PC-3 (cell line): ENCODE data around the gene PRLR. TPM values are rescaled to one million over a fixed set of nuclear protein-coding genes. Genes with fewer than 3 reads are reported as not detected.

Experiments
- ATAC-seq: fragments of 200-7000 bp; cut with Tn5 transposase; 2 replicates; pipeline ENCODE4 v1.9.1; 2020; ENCODE audit warnings: mild to moderate bottlenecking, moderate library complexity
- BruUV-seq: library from RNA; stranded (reverse); fragments of 400-500 nt; replicated peaks from 2 replicates; lab custom pipeline; 2021; lab: Mats Ljungman, UMichigan
- CTCF ChIA-PET: fragments of 300-600 bp; sonication (Branson Sonifier 250); formaldehyde crosslinking; loops from one replicate; lab custom pipeline; 2022; ENCODE audit warnings: antibody characterized with exemption; lab: Charles Lee
- POLR2A ChIA-PET: fragments of 300-600 bp; sonication (Branson Sonifier 250); formaldehyde crosslinking; loops from one replicate; lab custom pipeline; 2022; ENCODE audit warnings: antibody characterized with exemption; ENCODE audit not compliant: unreplicated experiment; lab: Charles Lee
- DNase-seq: peaks from one replicate; pipeline ENCODE4 v3.0.0-alpha.2; 2015
- H2AFZ ChIP-seq: fragments of 300-600 bp; sonication (generic); 2 replicates; pipeline ENCODE4 v1.6.0; 2016; ENCODE audit warnings: antibody characterized with exemption, low read length
- H3F3A ChIP-seq: fragments of 300-600 bp; sonication (generic); one replicate; pipeline ENCODE4 v1.6.0; 2017; ENCODE audit warnings: antibody characterized with exemption, low read length, control low read depth, mild to moderate bottlenecking; ENCODE audit not compliant: unreplicated experiment
- H3K27ac ChIP-seq: fragments of 300-600 bp; sonication (generic); 2 replicates; pipeline ENCODE4 v1.5.1; 2016; ENCODE audit warnings: mild to moderate bottlenecking, low read length
- H3K27me3 ChIP-seq: fragments of 300-600 bp; sonication (generic); 2 replicates; pipeline ENCODE4 v1.6.1; 2016; ENCODE audit warnings: low read length, mixed read lengths
- H3K36me3 ChIP-seq: fragments of 300-600 bp; sonication (generic); 2 replicates; pipeline ENCODE4 v1.6.1; 2016; ENCODE audit warnings: low read depth, mixed run types, low read length, mixed read lengths
- H3K4me1 ChIP-seq: fragments of 300-600 bp; sonication (generic); 2 replicates; pipeline ENCODE4 v1.5.1; 2016; ENCODE audit warnings: low read length; ENCODE audit not compliant: insufficient read depth
- H3K4me2 ChIP-seq: fragments of 300-600 bp; sonication (generic); 2 replicates; pipeline ENCODE4 v1.6.0; 2016; ENCODE audit warnings: low read length
- H3K4me3 ChIP-seq: fragments of 300-600 bp; sonication (generic); 2 replicates; pipeline ENCODE4 v1.5.1; 2016; ENCODE audit warnings: mild to moderate bottlenecking, low read length, mixed read lengths
- H3K79me2 ChIP-seq: fragments of 300-600 bp; sonication (generic); 2 replicates; pipeline ENCODE4 v1.6.1; 2017; ENCODE audit warnings: low read length, mixed read lengths
- H3K9ac ChIP-seq: fragments of 300-600 bp; sonication (generic); 2 replicates; pipeline ENCODE4 v1.6.0; 2016; ENCODE audit warnings: mild to moderate bottlenecking, low read length
- H3K9me2 ChIP-seq: fragments of 300-600 bp; sonication (generic); replicated peaks from 2 replicates; pipeline ENCODE4 v1.6.1; 2016; ENCODE audit warnings: mixed run types, low read length, mixed read lengths
- H3K9me3 ChIP-seq: fragments of 300-600 bp; sonication (generic); 2 replicates; pipeline ENCODE4 v1.6.1; 2016; ENCODE audit warnings: low read length, mixed read lengths
- H4K20me1 ChIP-seq: fragments of 300-600 bp; sonication (generic); 2 replicates; pipeline ENCODE4 v1.6.1; 2016; ENCODE audit warnings: low read length, mixed read lengths
- CTCF ChIP-seq: fragments of 300-600 bp; sonication (generic); conservative IDR thresholded peaks from 2 replicates; pipeline ENCODE4 v1.5.1; 2017; ENCODE audit warnings: antibody characterized with exemption, low read depth, mild to moderate bottlenecking, low read length
- EZH2 ChIP-seq: fragments of 300-600 bp; sonication (generic); IDR thresholded peaks from one replicate; pipeline ENCODE4 v1.6.1; 2017; ENCODE audit warnings: antibody characterized with exemption, mild to moderate bottlenecking, low read length; ENCODE audit not compliant: unreplicated experiment
- EZH2phosphoT487 ChIP-seq: fragments of 300-600 bp; sonication (generic); IDR thresholded peaks from 2 replicates; pipeline ENCODE4 v1.6.1; 2018; ENCODE audit warnings: mild to moderate bottlenecking, antibody characterized with exemption, low read length, borderline replicate concordance
- intact Hi-C: fragments of 100-400 bp; cut with micrococcal nuclease; formaldehyde crosslinking; loops from 2 replicates; pipeline ENCODE4 v1.9.0; 2023
- total RNA-seq: library from RNA; depleted of rRNA; stranded (reverse); fragments of >200 nt; gene quantifications from 2 replicates; pipeline ENCODE4 v1.2.3, GENCODE V29; 2014

The PRLR gene
- total RNA-seq, 1 experiment from 2014 or later: 0.29 TPM

- no peak for DNase-seq
- Histone ChIP-seq H3K79me2 (no peaks in the 10 kb centered on the region), H3K4me3 (no peak overlapping the region), H3K9me2 (no peaks in the 10 kb centered on the region), H3K4me2 (no peak overlapping the region), H3K9me3 (no peaks in the 10 kb centered on the region), H3K27me3 (peaks cover 63% of the 10 kb centered on the region), H3F3A (no peaks in the 10 kb centered on the region), H2AFZ (no peak overlapping the region), H3K27ac (no peak overlapping the region), H3K9ac (no peak overlapping the region), H4K20me1 (no peaks in the 10 kb centered on the region), H3K4me1 (no peaks in the 10 kb centered on the region; the same call in 1 of the 2 replicates), H3K36me3 (no peaks in the 10 kb centered on the region)
- ChIA-PET CTCF (no interaction called here), POLR2A (no interaction called here)
- ATAC-seq: no peak
- no TSS peak for BruUV-seq
- TF ChIP-seq EZH2phosphoT487 (no peak), EZH2 (no peak), CTCF (no peak)
- intact Hi-C loops: no loop called here
These were observed 2.8 kb upstream of the PRLR start for GRCh38 chr5:35233121-35233520.

GRCh38 chr5:35232124-35232523, 1.8 kb upstream of the PRLR start:
- H3K9ac ChIP-seq: no peak overlapping the region
- H2AFZ ChIP-seq: no peak overlapping the region
- no TSS peak for BruUV-seq
- intact Hi-C loops: no loop called here
- ChIA-PET POLR2A (no interaction called here), CTCF (no interaction called here)
- DNase-seq (no peak), ATAC-seq (no peak)
- no peak overlapping the region for H3K4me2 ChIP-seq
- no peak for TF ChIP-seq CTCF
- no peak for TF ChIP-seq EZH2
- TF ChIP-seq EZH2phosphoT487: no peak
- no peak overlapping the region for H3K4me3 ChIP-seq
- no peaks in the 10 kb centered on the region for H3K9me3 ChIP-seq
- H3K27me3 ChIP-seq: peaks cover 73% of the 10 kb centered on the region
- no peaks in the 10 kb centered on the region for H3K79me2 ChIP-seq
- H3K36me3 ChIP-seq: no peaks in the 10 kb centered on the region
- no peaks in the 10 kb centered on the region for H3F3A ChIP-seq
- no peaks in the 10 kb centered on the region; the same call in 1 of the 2 replicates for H3K4me1 ChIP-seq
- no peak overlapping the region for H3K27ac ChIP-seq
- H3K9me2 ChIP-seq: no peaks in the 10 kb centered on the region
- no peaks in the 10 kb centered on the region for H4K20me1 ChIP-seq

GRCh38 chr5:35229076-35230037, 930 bp downstream of the PRLR start:
- Histone ChIP-seq H3K27me3 (peaks cover 95% of the 10 kb centered on the region), H4K20me1 (no peaks in the 10 kb centered on the region), H3K36me3 (no peaks in the 10 kb centered on the region), H3K4me3 (peak overlapping the region; percentile 67), H2AFZ (peak overlapping the region; percentile 63), H3K79me2 (no peaks in the 10 kb centered on the region), H3K9ac (no peak overlapping the region), H3K27ac (no peak overlapping the region), H3K4me2 (peak overlapping the region; percentile 77), H3K9me3 (no peaks in the 10 kb centered on the region), H3F3A (no peaks in the 10 kb centered on the region), H3K9me2 (no peaks in the 10 kb centered on the region), H3K4me1 (no peaks in the 10 kb centered on the region; the same call in 1 of the 2 replicates)
- DNase-seq (peak; percentile 61), ATAC-seq (peak; percentile 40; the same call in 1 of the 2 replicates)
- no TSS peak for BruUV-seq
- ChIA-PET CTCF (no interaction called here), POLR2A (no interaction called here)
- intact Hi-C loops: loop anchor here (10.0 kb wide), 1 partner anchor 695 kb away; no protein-coding TSS in a partner anchor
- TF ChIP-seq CTCF: peak; percentile 48
- peak; percentile 92 for TF ChIP-seq EZH2
- TF ChIP-seq EZH2phosphoT487: peak; percentile 44; the same call in 1 of the 2 replicates
